HCT116 (cell line): ENCODE results near the gene PIGN.

Source experiments
- CEBPB ChIP-seq: IDR thresholded peaks from 2 replicates; pipeline ENCODE4 v1.6.1; 2012; ENCODE audit warnings: low read depth
- EGR1 ChIP-seq: IDR thresholded peaks from 2 replicates; pipeline ENCODE4 v1.6.1; 2012; ENCODE audit warnings: low read depth
- EZH2phosphoT487 ChIP-seq: fragments of 200-600 bp; IDR thresholded peaks from 2 replicates; pipeline ENCODE4 v1.6.1; 2018; ENCODE audit warnings: antibody characterized with exemption, borderline replicate concordance
- POLR2AphosphoS5 ChIP-seq: IDR thresholded peaks from 2 replicates; pipeline ENCODE4 v1.6.1; 2011; ENCODE audit warnings: mild to moderate bottlenecking, low read depth, low read length, moderate library complexity
- RAD21 ChIP-seq: IDR thresholded peaks from 2 replicates; pipeline ENCODE4 v1.6.1; 2012; ENCODE audit warnings: low read depth, mild to moderate bottlenecking
- ZFX ChIP-seq: fragments of 450-650 bp; IDR thresholded peaks from 2 replicates; pipeline ENCODE4 v1.6.1; 2017
- TF ChIP-seq, protein P1 (sequence below), 3 experiments: fragments of 200-600 bp in 1 of 3; sonication (generic) in 1 of 3; IDR thresholded peaks in 2 of 3; conservative IDR thresholded peaks in 1 of 3; 2 replicates each; pipeline ENCODE4 v1.5.1; 2012 to 2017; ENCODE audit warnings: low read depth in 2 of 3, low read length in 2 of 3, antibody characterized with exemption in 1 of 3, borderline replicate concordance in 1 of 3, control low read depth in 1 of 3, mild to moderate bottlenecking in 1 of 3, mixed read lengths in 1 of 3, mixed run types in 1 of 3, moderate library complexity in 1 of 3; ENCODE audit not compliant: insufficient read depth in 1 of 3

GRCh38 chr18:62088156-62088555 lies 98.7 kb downstream of the PIGN start:
- TF ChIP-seq, protein P1, sequence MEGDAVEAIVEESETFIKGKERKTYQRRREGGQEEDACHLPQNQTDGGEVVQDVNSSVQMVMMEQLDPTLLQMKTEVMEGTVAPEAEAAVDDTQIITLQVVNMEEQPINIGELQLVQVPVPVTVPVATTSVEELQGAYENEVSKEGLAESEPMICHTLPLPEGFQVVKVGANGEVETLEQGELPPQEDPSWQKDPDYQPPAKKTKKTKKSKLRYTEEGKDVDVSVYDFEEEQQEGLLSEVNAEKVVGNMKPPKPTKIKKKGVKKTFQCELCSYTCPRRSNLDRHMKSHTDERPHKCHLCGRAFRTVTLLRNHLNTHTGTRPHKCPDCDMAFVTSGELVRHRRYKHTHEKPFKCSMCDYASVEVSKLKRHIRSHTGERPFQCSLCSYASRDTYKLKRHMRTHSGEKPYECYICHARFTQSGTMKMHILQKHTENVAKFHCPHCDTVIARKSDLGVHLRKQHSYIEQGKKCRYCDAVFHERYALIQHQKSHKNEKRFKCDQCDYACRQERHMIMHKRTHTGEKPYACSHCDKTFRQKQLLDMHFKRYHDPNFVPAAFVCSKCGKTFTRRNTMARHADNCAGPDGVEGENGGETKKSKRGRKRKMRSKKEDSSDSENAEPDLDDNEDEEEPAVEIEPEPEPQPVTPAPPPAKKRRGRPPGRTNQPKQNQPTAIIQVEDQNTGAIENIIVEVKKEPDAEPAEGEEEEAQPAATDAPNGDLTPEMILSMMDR (IDR thresholded peaks at IDR 0.05 in 2 of 3, conservative IDR thresholded peaks at IDR 0.05 in 1 of 3; ENCODE audit: borderline replicate concordance in 1 of 3, insufficient read depth in 1 of 3, low read depth in 2 of 3, low read length in 2 of 3): no peak
- TF ChIP-seq EZH2phosphoT487 (no peak), ZFX (no peak), CEBPB (no peak), POLR2AphosphoS5 (no peak), RAD21 (no peak), EGR1 (no peak)
